Measurements from ENCODE around the gene PRKAR1A.

- 0 out of 2 replicates have a peak, but pooled peaks have one; percentile 7 for TF ChIP-seq CTCF (IDR thresholded peaks at IDR 0.05; ENCODE audit: low read length)
- no peak for TF ChIP-seq EZH2 (optimal IDR thresholded peaks at IDR 0.05; ENCODE audit: low read depth, low read length)
- no peak for TF ChIP-seq EZH2phosphoT487 (IDR thresholded peaks at IDR 0.05; ENCODE audit: low read length)
Measured at GRCh38 chr17:68512960-68513474, 787 bp downstream of the PRKAR1A start.

All from MM.1S (cell line).